SK-N-SH (cell line): ENCODE data around the gene PHF20. TPM values are rescaled to one million over a fixed set of nuclear protein-coding genes. Genes with fewer than 3 reads are reported as not detected.
"Not testable (repeated sequence)": the region's sequence is repeated elsewhere in the genome, so short reads cannot be mapped to it uniquely, and the experiment has no call there.

Experiments used
- CTCF ChIA-PET: fragments of 300-600, 350-600 bp; formaldehyde crosslinking; extraction: SDS; loops from one replicate; lab custom pipeline; 2021; lab: Yijun Ruan, JAX
- POLR2A ChIA-PET: fragments of 350-600 bp; sonication (Branson Sonifier 250); formaldehyde crosslinking; extraction: SDS; loops from one replicate; lab custom pipeline; 2020; ENCODE audit warnings: antibody characterized with exemption, inconsistent platforms; lab: Yijun Ruan, JAX
- DNase-seq: peaks from one replicate; pipeline ENCODE4 v3.0.0; 2012
- H2AFZ ChIP-seq: fragments of 200-600 bp; sonication (generic); 2 replicates; pipeline ENCODE4 v1.8.1; 2016; ENCODE audit warnings: antibody characterized with exemption, mild to moderate bottlenecking, low read depth
- H3F3A ChIP-seq: fragments of 200-600 bp; sonication (generic); replicated peaks from 2 replicates; pipeline ENCODE3; 2016; ENCODE audit warnings: antibody characterized with exemption, mild to moderate bottlenecking; ENCODE audit not compliant: insufficient read depth
- H3K27ac ChIP-seq, 2 experiments: fragments of 200-500 bp in 1 of 2; fragments of 200-600 bp in 1 of 2; sonication (Bioruptor generic) in 1 of 2; sonication (generic), shearing (Covaris generic) in 1 of 2; 2 replicates each; pipeline versions ENCODE4 v1.5.1 to v1.6.1; 2014 to 2016; ENCODE audit warnings: low read depth in 2 of 2, inconsistent platforms in 1 of 2, low read length in 1 of 2, mild to moderate bottlenecking in 1 of 2, mixed read lengths in 1 of 2
- H3K27me3 ChIP-seq: fragments of 200-600 bp; sonication (generic), shearing (Covaris generic); 2 replicates; pipeline ENCODE4 v1.6.1; 2016; ENCODE audit warnings: mixed run types; ENCODE audit not compliant: insufficient read depth
- H3K36me3 ChIP-seq, 2 experiments: fragments of 200-500 bp in 1 of 2; fragments of 200-600 bp in 1 of 2; sonication (Bioruptor generic) in 1 of 2; sonication (generic) in 1 of 2; replicated peaks in 1 of 2; 2 replicates each; pipeline versions ENCODE3 to v1.5.1; 2014 to 2016; ENCODE audit warnings: low read length in 1 of 2, mild to moderate bottlenecking in 1 of 2; ENCODE audit not compliant: insufficient read depth in 2 of 2, control insufficient read depth in 1 of 2
- H3K4me1 ChIP-seq, 2 experiments: fragments of 200-500 bp in 1 of 2; fragments of 200-600 bp in 1 of 2; sonication (Bioruptor generic) in 1 of 2; sonication (generic), shearing (Covaris generic) in 1 of 2; 2 replicates each; pipeline versions ENCODE4 v1.5.1 to v1.6.1; 2014 to 2016; ENCODE audit warnings: low read depth in 1 of 2, low read length in 1 of 2, mixed run types in 1 of 2; ENCODE audit not compliant: insufficient read depth in 2 of 2, control insufficient read depth in 1 of 2
- H3K4me2 ChIP-seq: fragments of 200-600 bp; sonication (generic), shearing (Covaris generic); 2 replicates; pipeline ENCODE4 v1.6.1; 2017; ENCODE audit warnings: mixed run types
- H3K4me3 ChIP-seq, 2 experiments: fragments of 200-500 bp in 1 of 2; fragments of 200-600 bp in 1 of 2; sonication (Bioruptor generic) in 1 of 2; sonication (generic), shearing (Covaris generic) in 1 of 2; 2 replicates each; pipeline versions ENCODE4 v1.5.1 to v1.8.1; 2014 to 2016; ENCODE audit warnings: low read depth in 2 of 2, inconsistent platforms in 1 of 2, low read length in 1 of 2, mild to moderate bottlenecking in 1 of 2, mixed read lengths in 1 of 2, moderate library complexity in 1 of 2
- H3K79me2 ChIP-seq: fragments of 200-600 bp; sonication (generic); 2 replicates; pipeline ENCODE4 v1.8.1; 2017; ENCODE audit warnings: mild to moderate bottlenecking; ENCODE audit not compliant: insufficient read depth
- H3K9ac ChIP-seq: fragments of 200-600 bp; sonication (generic); 2 replicates; pipeline ENCODE4 v1.6.1; 2017; ENCODE audit warnings: mixed run types
- H3K9me2 ChIP-seq: fragments of 200-600 bp; sonication (generic); 2 replicates; pipeline ENCODE4 v1.6.1; 2017; ENCODE audit warnings: mixed run types
- H3K9me3 ChIP-seq: fragments of 200-600 bp; sonication (generic); 2 replicates; pipeline ENCODE4 v1.6.1; 2017; ENCODE audit warnings: mixed run types, mild to moderate bottlenecking, moderate library complexity
- H4K20me1 ChIP-seq: fragments of 200-600 bp; sonication (generic); 2 replicates; pipeline ENCODE4 v1.6.1; 2017; ENCODE audit warnings: mild to moderate bottlenecking, mixed run types; ENCODE audit not compliant: insufficient read depth
- EP300 ChIP-seq, 2 experiments: IDR thresholded peaks; 2 replicates each; pipeline versions ENCODE4 v1.4.0 to v1.6.1; 2012; ENCODE audit warnings: borderline replicate concordance in 1 of 2, low read depth in 1 of 2, low read length in 1 of 2
- FOXJ3 ChIP-seq: sonication (generic); formaldehyde crosslinking; IDR thresholded peaks from 2 replicates; pipeline ENCODE4 v1.5.1; 2020; ENCODE audit warnings: mild to moderate bottlenecking, missing genetic modification reagents
- GATA2 ChIP-seq: sonication (generic); formaldehyde crosslinking; IDR thresholded peaks from 2 replicates; pipeline ENCODE4 v1.5.0; 2020; ENCODE audit warnings: mild to moderate bottlenecking, missing genetic modification reagents
- JUND ChIP-seq: IDR thresholded peaks from 2 replicates; pipeline ENCODE4 v1.4.0; 2012
- MEF2A ChIP-seq: IDR thresholded peaks from 2 replicates; pipeline ENCODE4 v1.4.0; 2012; ENCODE audit warnings: low read depth, borderline replicate concordance
- NRF1 ChIP-seq: IDR thresholded peaks from 2 replicates; pipeline ENCODE4 v1.6.1; 2012; ENCODE audit warnings: low read depth, mild to moderate bottlenecking, low read length
- POLR2AphosphoS5 ChIP-seq: IDR thresholded peaks from 2 replicates; pipeline ENCODE4 v1.6.1; 2012; ENCODE audit warnings: low read depth, low read length
- RCOR1 ChIP-seq: fragments of 150-350 bp; IDR thresholded peaks from 2 replicates; pipeline ENCODE4 v1.6.1; 2017; ENCODE audit warnings: antibody characterized with exemption, low read length
- SIN3A ChIP-seq: IDR thresholded peaks from 2 replicates; pipeline ENCODE4 v1.6.1; 2012; ENCODE audit warnings: low read depth, mild to moderate bottlenecking, low read length, moderate library complexity, borderline replicate concordance
- SMC3 ChIP-seq: IDR thresholded peaks from 2 replicates; pipeline ENCODE4 v1.6.1; 2012; ENCODE audit warnings: low read depth, low read length, improper control_type of control experiment
- TAF1 ChIP-seq: IDR thresholded peaks from 2 replicates; pipeline ENCODE4 v1.6.1; 2012; ENCODE audit warnings: low read depth, mild to moderate bottlenecking, low read length, moderate library complexity, borderline replicate concordance
- YY1 ChIP-seq: IDR thresholded peaks from 2 replicates; pipeline ENCODE4 v1.4.0; 2012; ENCODE audit warnings: low read depth, mild to moderate bottlenecking
- WGBS: methylation state at CpG from one replicate; pipeline ENCODE4 v1.1.6; 2017; ENCODE audit warnings: low lambda C conversion rate; 5-methylcytosine and 5-hydroxymethylcytosine counted together
- polyA plus RNA-seq, 3 experiments: library from polyadenylated mRNA; depleted of rRNA; stranded (reverse); fragments of >200 nt; gene quantifications; 2 replicates each; pipeline ENCODE4 v1.2.3, GENCODE V29; 2012
- TF ChIP-seq, protein P1 (sequence below): IDR thresholded peaks from 2 replicates; pipeline ENCODE4 v1.6.1; 2012; ENCODE audit warnings: mild to moderate bottlenecking, low read depth, low read length, moderate library complexity
- TF ChIP-seq, protein P2 (sequence below): IDR thresholded peaks from 2 replicates; pipeline ENCODE4 v1.4.0; 2012; ENCODE audit warnings: low read depth, borderline replicate concordance

The PHF20 gene
- polyA plus RNA-seq, 1 of the 3 experiments (the other 2 are of a cell fraction) = 23.8 TPM

DNA sequence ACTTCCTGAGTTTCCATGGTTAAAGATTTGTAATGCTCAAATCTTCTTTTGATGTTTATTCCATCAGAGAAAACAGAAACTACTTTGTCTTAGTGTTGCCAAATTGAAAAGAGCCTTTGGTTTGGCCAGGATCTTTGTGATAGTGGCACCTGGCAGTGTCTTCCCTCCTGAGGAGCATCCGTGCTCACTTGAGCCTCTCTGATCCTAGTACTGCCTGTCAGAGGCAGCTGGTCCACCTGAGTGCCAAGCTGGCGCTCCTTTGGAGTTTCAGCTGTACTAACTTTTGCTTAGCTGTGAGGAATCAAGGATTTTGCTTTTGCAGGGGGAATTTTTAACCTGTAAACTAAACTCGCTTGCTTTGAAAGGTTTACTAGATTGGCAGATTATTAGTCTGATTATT lies 121.1 kb downstream of the PHF20 start (continued):
- TF ChIP-seq, protein P1, sequence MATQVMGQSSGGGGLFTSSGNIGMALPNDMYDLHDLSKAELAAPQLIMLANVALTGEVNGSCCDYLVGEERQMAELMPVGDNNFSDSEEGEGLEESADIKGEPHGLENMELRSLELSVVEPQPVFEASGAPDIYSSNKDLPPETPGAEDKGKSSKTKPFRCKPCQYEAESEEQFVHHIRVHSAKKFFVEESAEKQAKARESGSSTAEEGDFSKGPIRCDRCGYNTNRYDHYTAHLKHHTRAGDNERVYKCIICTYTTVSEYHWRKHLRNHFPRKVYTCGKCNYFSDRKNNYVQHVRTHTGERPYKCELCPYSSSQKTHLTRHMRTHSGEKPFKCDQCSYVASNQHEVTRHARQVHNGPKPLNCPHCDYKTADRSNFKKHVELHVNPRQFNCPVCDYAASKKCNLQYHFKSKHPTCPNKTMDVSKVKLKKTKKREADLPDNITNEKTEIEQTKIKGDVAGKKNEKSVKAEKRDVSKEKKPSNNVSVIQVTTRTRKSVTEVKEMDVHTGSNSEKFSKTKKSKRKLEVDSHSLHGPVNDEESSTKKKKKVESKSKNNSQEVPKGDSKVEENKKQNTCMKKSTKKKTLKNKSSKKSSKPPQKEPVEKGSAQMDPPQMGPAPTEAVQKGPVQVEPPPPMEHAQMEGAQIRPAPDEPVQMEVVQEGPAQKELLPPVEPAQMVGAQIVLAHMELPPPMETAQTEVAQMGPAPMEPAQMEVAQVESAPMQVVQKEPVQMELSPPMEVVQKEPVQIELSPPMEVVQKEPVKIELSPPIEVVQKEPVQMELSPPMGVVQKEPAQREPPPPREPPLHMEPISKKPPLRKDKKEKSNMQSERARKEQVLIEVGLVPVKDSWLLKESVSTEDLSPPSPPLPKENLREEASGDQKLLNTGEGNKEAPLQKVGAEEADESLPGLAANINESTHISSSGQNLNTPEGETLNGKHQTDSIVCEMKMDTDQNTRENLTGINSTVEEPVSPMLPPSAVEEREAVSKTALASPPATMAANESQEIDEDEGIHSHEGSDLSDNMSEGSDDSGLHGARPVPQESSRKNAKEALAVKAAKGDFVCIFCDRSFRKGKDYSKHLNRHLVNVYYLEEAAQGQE = no peak
- TF ChIP-seq FOXJ3 (no peak), GATA2 (no peak), SMC3 (no peak), POLR2AphosphoS5 (no peak), TAF1 (no peak), JUND (no peak), SIN3A (no peak)
- TF ChIP-seq, protein P2, sequence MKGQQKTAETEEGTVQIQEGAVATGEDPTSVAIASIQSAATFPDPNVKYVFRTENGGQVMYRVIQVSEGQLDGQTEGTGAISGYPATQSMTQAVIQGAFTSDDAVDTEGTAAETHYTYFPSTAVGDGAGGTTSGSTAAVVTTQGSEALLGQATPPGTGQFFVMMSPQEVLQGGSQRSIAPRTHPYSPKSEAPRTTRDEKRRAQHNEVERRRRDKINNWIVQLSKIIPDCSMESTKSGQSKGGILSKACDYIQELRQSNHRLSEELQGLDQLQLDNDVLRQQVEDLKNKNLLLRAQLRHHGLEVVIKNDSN = no peak

DNA sequence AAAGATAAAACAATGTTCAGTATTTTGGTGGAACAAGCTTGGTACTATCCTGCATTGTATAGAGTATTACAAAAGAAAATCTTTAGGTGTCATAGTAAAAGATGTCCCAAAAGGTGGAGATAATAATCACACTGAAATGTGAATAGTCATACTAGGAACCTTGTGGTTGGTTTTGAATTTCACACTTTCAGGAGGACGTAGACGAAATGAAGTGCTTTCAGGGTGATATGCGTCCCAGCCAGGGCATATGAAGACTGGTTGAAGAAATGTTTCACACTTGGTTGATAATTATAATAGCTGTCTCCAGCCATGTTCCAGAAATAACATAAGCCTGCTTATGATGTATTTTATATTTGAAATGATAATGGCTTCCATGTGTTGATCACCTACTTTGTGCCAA lies 122.1 kb downstream of the PHF20 start:
- CTCF ChIA-PET = interaction anchor here (0.9 to 1.7 kb wide), 2 partner anchors 60 to 152 kb away, joined by 5 to 6 read pairs; partner anchors contain the start of genes RBM39 and SCAND1

DNA sequence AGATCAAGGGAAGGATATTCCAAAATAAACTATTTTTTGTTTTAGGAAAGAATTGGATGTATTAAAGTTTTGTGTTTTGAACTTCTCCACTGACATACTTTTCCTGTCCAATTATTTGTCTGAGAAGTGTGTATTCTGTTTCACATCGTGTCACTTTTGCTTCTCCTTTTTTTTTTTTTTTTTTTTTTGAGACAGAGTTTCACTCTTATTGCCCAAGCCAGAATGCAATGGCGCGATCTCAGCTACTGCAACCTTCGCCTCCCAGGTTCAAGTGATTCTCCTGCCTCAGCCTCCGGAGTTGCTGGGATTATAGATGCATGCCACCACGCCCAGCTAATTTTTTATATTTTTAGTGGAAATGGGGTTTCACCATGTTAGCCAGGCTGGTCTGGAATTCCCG lies 123.7 kb downstream of the PHF20 start:
- CTCF ChIA-PET = interaction anchor here (1.7 kb wide), 1 partner anchor 58 kb away, joined by 6 read pairs; the partner anchor contains the start of gene SCAND1
- POLR2A ChIA-PET, H3K4me3 ChIP-seq, H3K27me3 ChIP-seq, H3K27ac ChIP-seq, H3K9me2 ChIP-seq, H3K4me2 ChIP-seq, DNase-seq, H4K20me1 ChIP-seq, H3K9ac ChIP-seq, H3F3A ChIP-seq, H3K9me3 ChIP-seq, H2AFZ ChIP-seq, H3K4me1 ChIP-seq: not testable (repeated sequence)
- 94% methylated on average over 7 of the region's 7 CpGs for WGBS
- H3K79me2 ChIP-seq = peaks cover 21% of the 10 kb centered on the region; the same call in 1 of the 2 replicates
- peaks cover 8 to 26% of the 10 kb centered on the region in 2 experiments for H3K36me3 ChIP-seq

More for the DNA sequence above, 122.1 kb downstream of the PHF20 start:
- Histone ChIP-seq H3K9me2 (no peaks in the 10 kb centered on the region), H3K4me1 (no peaks in the 10 kb centered on the region; a peak in 1 of 4 replicates), H3K4me3 (no peak overlapping the region), H3K9me3 (no peaks in the 10 kb centered on the region), H3K27ac (no peak overlapping the region), H3F3A (peaks cover 3% of the 10 kb centered on the region), H2AFZ (no peak overlapping the region), H4K20me1 (no peaks in the 10 kb centered on the region), H3K4me2 (no peak overlapping the region), H3K79me2 (peaks cover 24% of the 10 kb centered on the region; the same call in 1 of the 2 replicates), H3K36me3 (peaks cover 0 to 20% of the 10 kb centered on the region in 2 experiments), H3K9ac (no peak overlapping the region), H3K27me3 (no peaks in the 10 kb centered on the region)
- TF ChIP-seq YY1 (no peak), EP300 (IDR thresholded peaks at IDR 0.05; ENCODE audit: borderline replicate concordance in 1 of 2, low read depth in 1 of 2, low read length in 1 of 2) (no peak), SMC3 (no peak), NRF1 (no peak), MEF2A (no peak), RCOR1 (no peak)
- TF ChIP-seq, protein P2 = no peak
- WGBS = 95% methylated on average over 3 of the region's 3 CpGs
- DNase-seq = no peak
- POLR2A ChIA-PET = no interaction called here
